GM12878 (cell line): ENCODE results near the gene ABCA13. TPM values are rescaled to one million over a fixed set of nuclear protein-coding genes. Genes with fewer than 3 reads are reported as not detected.

Source experiments
- ATAC-seq: fragments of 200-7000 bp; cut with Tn5 transposase; 3 replicates; pipeline ENCODE4 v1.9.1; 2020; ENCODE audit warnings: mild to moderate bottlenecking, moderate library complexity
- BruUV-seq: library from RNA; stranded (reverse); fragments of 400-500 nt; replicated peaks from 2 replicates; lab custom pipeline; 2021; lab: Mats Ljungman, UMichigan
- CTCF ChIA-PET: fragments of 300-600 bp; sonication (Branson Sonifier 250); formaldehyde crosslinking; extraction: SDS; loops from one replicate; lab custom pipeline; 2021; ENCODE audit warnings: inconsistent platforms; lab: Yijun Ruan, JAX
- POLR2A ChIA-PET: fragments of 350-600 bp; formaldehyde crosslinking; extraction: SDS; loops from one replicate; lab custom pipeline; 2021; ENCODE audit warnings: inconsistent platforms; lab: Charles Lee
- RAD21 ChIA-PET: fragments of 300-600 bp; sonication (Branson Sonifier 250); formaldehyde crosslinking; loops from one replicate; lab custom pipeline; 2023; ENCODE audit warnings: antibody characterized with exemption; ENCODE audit not compliant: unreplicated experiment; lab: Charles Lee
- SMC1A ChIA-PET: fragments of 300-600 bp; sonication (Branson Sonifier 250); formaldehyde crosslinking; loops from one replicate; lab custom pipeline; 2023; ENCODE audit not compliant: unreplicated experiment, uncharacterized antibody; lab: Charles Lee
- DNase-seq: peaks from one replicate; pipeline ENCODE4 v3.0.0-alpha.2; 2011; ENCODE audit warnings: low read depth, low spot score
- FAIRE-seq: peaks from 3 replicates; lab custom pipeline; 2011; peaks lifted over from hg19 to GRCh38; lab: Jason Lieb, UNC
- H2AFZ ChIP-seq: 2 replicates; pipeline ENCODE4 v1.6.0; 2011; ENCODE audit warnings: low read depth, low read length, control low read depth; ENCODE audit not compliant: control insufficient read depth
- H3K27ac ChIP-seq: 2 replicates; pipeline ENCODE4 v1.5.1; 2011; ENCODE audit warnings: control low read depth; ENCODE audit not compliant: control insufficient read depth, insufficient read depth
- H3K27me3 ChIP-seq, 2 experiments: replicated peaks in 1 of 2; 2 replicates each; pipeline versions ENCODE4 v1.6.0 to v1.6.1; 2011; ENCODE audit warnings: low read length in 1 of 2; ENCODE audit not compliant: control insufficient read depth in 2 of 2, insufficient read depth in 2 of 2
- H3K36me3 ChIP-seq, 2 experiments: 2 replicates each; pipeline ENCODE4 v1.5.1; 2011; ENCODE audit warnings: low read length in 1 of 2; ENCODE audit not compliant: control insufficient read depth in 2 of 2, insufficient read depth in 2 of 2
- H3K4me1 ChIP-seq: 2 replicates; pipeline ENCODE4 v1.6.1; 2011; ENCODE audit warnings: mild to moderate bottlenecking, low read length, moderate library complexity, mixed read lengths; ENCODE audit not compliant: control insufficient read depth, insufficient read depth
- H3K4me2 ChIP-seq: 2 replicates; pipeline ENCODE4 v1.6.0; 2011; ENCODE audit warnings: control low read depth; ENCODE audit not compliant: control insufficient read depth, insufficient read depth
- H3K4me3 ChIP-seq: fragments of 200-600 bp; sonication (generic); 2 replicates; pipeline ENCODE4 v1.5.1; 2016
- H3K79me2 ChIP-seq: 2 replicates; pipeline ENCODE4 v1.6.0; 2011; ENCODE audit warnings: low read length; ENCODE audit not compliant: control insufficient read depth, insufficient read depth
- H3K9ac ChIP-seq: 2 replicates; pipeline ENCODE4 v1.8.0; 2011; ENCODE audit warnings: low read length, control low read depth, mixed read lengths; ENCODE audit not compliant: control insufficient read depth, insufficient read depth
- H3K9me3 ChIP-seq: replicated peaks from 3 replicates; pipeline ENCODE4 v1.5.1; 2011; ENCODE audit warnings: mild to moderate bottlenecking, low read length; ENCODE audit not compliant: control insufficient read depth, insufficient read depth
- H4K20me1 ChIP-seq: 2 replicates; pipeline ENCODE4 v1.6.0; 2011; ENCODE audit not compliant: control insufficient read depth, insufficient read depth
- BHLHE40 ChIP-seq, 2 experiments: fragments of 450-650 bp in 1 of 2; IDR thresholded peaks; 2 replicates each; pipeline ENCODE4 v1.6.1; 2011 to 2017; ENCODE audit warnings: low read depth in 2 of 2, borderline replicate concordance in 1 of 2, improper control_type of control experiment in 1 of 2, low read length in 1 of 2, mild to moderate bottlenecking in 1 of 2
- CHD2 ChIP-seq: IDR thresholded peaks from 2 replicates; pipeline ENCODE4 v1.6.1; 2011; ENCODE audit warnings: low read depth, low read length, improper control_type of control experiment, borderline replicate concordance
- CHD4 ChIP-seq: fragments of 200-600 bp; sonication (generic); IDR thresholded peaks from 2 replicates; pipeline ENCODE4 v1.6.1; 2016; ENCODE audit warnings: mild to moderate bottlenecking
- KLF5 ChIP-seq: fragments of 450-650 bp; IDR thresholded peaks from 2 replicates; pipeline ENCODE4 v1.6.1; 2014; ENCODE audit warnings: mild to moderate bottlenecking; ENCODE audit not compliant: partially characterized antibody
- SMAD5 ChIP-seq: IDR thresholded peaks from 2 replicates; pipeline ENCODE4 v1.6.1; 2016; ENCODE audit warnings: antibody characterized with exemption, low read depth
- ZBED1 ChIP-seq: IDR thresholded peaks from 2 replicates; pipeline ENCODE4 v1.6.1; 2016; ENCODE audit warnings: borderline replicate concordance
- ZBTB11 ChIP-seq: fragments of 450-650 bp; formaldehyde crosslinking; IDR thresholded peaks from 2 replicates; pipeline ENCODE4 v1.5.0; 2022; ENCODE audit warnings: mild to moderate bottlenecking, missing genetic modification characterization
- WGBS: methylation state at CpG from one replicate; pipeline ENCODE4 v1.1.6; 2016; ENCODE audit warnings: low lambda C conversion rate; ENCODE audit not compliant: insufficient replicate concordance, insufficient coverage; ENCODE audit errors: missing lambda C conversion rate; 5-methylcytosine and 5-hydroxymethylcytosine counted together
- in situ Hi-C: fragments of 300-500 bp; cut with MboI; formaldehyde crosslinking; loops from 9 replicates; pipeline ENCODE4 v1.14.3; 2018; ENCODE audit warnings: mixed read lengths
- intact Hi-C: fragments of 100-400 bp; cut with micrococcal nuclease; formaldehyde crosslinking; loops from one replicate; pipeline ENCODE4 v1.14.2; 2022; ENCODE audit not compliant: unreplicated experiment
- polyA plus RNA-seq, 11 experiments: library from polyadenylated mRNA; depleted of rRNA in 4 of 11; unstranded in 6 of 11; stranded (reverse) in 5 of 11; fragments of >200 nt; fragmentation: Nextera tagmentation in 4 of 11; fragmentation: Illumina TruSeq in 1 of 11; extraction: Ambion mirVana in 4 of 11; extraction: Trizol in 1 of 11; gene quantifications; 1 replicate in 1 of 11; 2 replicates in 10 of 11; pipeline versions ENCODE4 v1.2.1 to v1.2.3, GENCODE V29; 2011 to 2016; ENCODE audit warnings: inconsistent platforms in 2 of 11, missing spikeins in 2 of 11, low read depth in 1 of 11
- total RNA-seq, 4 experiments: library from RNA; depleted of rRNA in 3 of 4; stranded (reverse); fragments of >200 nt in 3 of 4; fragmentation: Illumina TruSeq in 1 of 4; extraction: Trizol in 1 of 4; gene quantifications; 2 replicates each; pipeline versions ENCODE4 v1.2.1 to v1.2.3, GENCODE V29; 2013 to 2021

Gene ABCA13
- total and polyA plus RNA-seq, 10 of the 15 experiments (the other 5 are each of a cell fraction or from before 2014, with no cell fraction given), result under 0.01 to 0.98 (median 0.04) TPM; not detected in 2

GRCh38 chr7:48188776-48189520, 17.7 kb downstream of the ABCA13 start:
- no peak overlapping the region for H3K4me2 ChIP-seq
- H3K4me3 ChIP-seq, result no peak overlapping the region
- BruUV-seq, result no TSS peak
- H3K9ac ChIP-seq, result no peak overlapping the region
- H2AFZ ChIP-seq, result no peak overlapping the region
- H3K36me3 ChIP-seq, result no peaks in the 10 kb centered on the region
- in situ Hi-C loops, result no loop called here
- intact Hi-C loops, result no loop called here
- H3K79me2 ChIP-seq, result no peaks in the 10 kb centered on the region
- DNase-seq, result no peak
- no peaks in the 10 kb centered on the region for H4K20me1 ChIP-seq
- ChIA-PET CTCF (no interaction called here), SMC1A (no interaction called here), RAD21 (no interaction called here), POLR2A (no interaction called here)
- no peak overlapping the region for H3K27ac ChIP-seq
- 30% methylated on average over 12 of the region's 12 CpGs for WGBS
- no peak for ATAC-seq
- no peaks in the 10 kb centered on the region for H3K4me1 ChIP-seq
- TF ChIP-seq SMAD5 (no peak), CHD4 (no peak), CHD2 (no peak), ZBTB11 (CRISPR knock-in tag) (no peak), KLF5 (no peak), ZBED1 (no peak), BHLHE40 (IDR thresholded peaks at IDR 0.05; ENCODE audit: borderline replicate concordance in 1 of 2, low read depth in 2 of 2, low read length in 1 of 2) (no peak)
- no peaks in the 10 kb centered on the region for H3K27me3 ChIP-seq
- H3K9me3 ChIP-seq, result no peaks in the 10 kb centered on the region
- no peak for FAIRE-seq
